ENCODE measurements around the gene PPIP5K2.
"Not testable (repeated sequence)": the region's sequence is repeated elsewhere in the genome, so short reads cannot be mapped to it uniquely, and the experiment has no call there.

Gene PPIP5K2

GRCh38 chr5:103119765-103120606 lies at the start of gene PPIP5K2, which contains the start of gene GIN1:
Gene PPIP5K2 (plus strand): TSS chr5:103120301. CDS start chr5:103129590, 9,289 bp downstream.
Gene GIN1 (minus strand): TSS chr5:103120138. CDS start chr5:103108707, 11,431 bp downstream.
- peak; percentile 84 for DNase-seq (ENCODE audit: extremely low spot score)
- ChIA-PET POLR2A (interaction anchor here (0.6 to 2.3 kb wide), 24 partner anchors 8 to 825 kb away, joined by 3 to 22 read pairs (median 4); partner anchors contain the start of genes MACIR and PAM), CTCF (interaction anchor here (0.6 kb wide), 2 partner anchors 7 to 9 kb away, joined by 3 read pairs; no protein-coding TSS in a partner anchor)
- TF ChIP-seq FOXA1 (IDR thresholded peaks at IDR 0.05) (no peak), L3MBTL2 (conservative IDR thresholded peaks at IDR 0.05) (peak; percentile 63; the same call in 1 of the 2 replicates), PKNOX1 (IDR thresholded peaks at IDR 0.05) (peak; percentile 94), CTBP1 (IDR thresholded peaks at IDR 0.05; ENCODE audit: borderline replicate concordance) (peak; percentile 89), ELF4 (IDR thresholded peaks at IDR 0.05) (peak; percentile 70), FOXM1 (IDR thresholded peaks at IDR 0.05; ENCODE audit: borderline replicate concordance) (peak; percentile 86), FOXK2 (IDR thresholded peaks at IDR 0.05) (no peak), ARNT (IDR thresholded peaks at IDR 0.05) (peak; percentile 76; the same call in 1 of the 2 replicates), NFRKB (IDR thresholded peaks at IDR 0.05) (peak; percentile 66)

GRCh38 chr5:103073500-103073899 lies 46.6 kb upstream of the PPIP5K2 start:
- POLR2A ChIA-PET; DNase-seq (ENCODE audit: extremely low spot score); CTCF ChIA-PET: not testable (repeated sequence)

GRCh38 chr5:103075442-103075841 lies 44.7 kb upstream of the PPIP5K2 start:
- no peak for TF ChIP-seq FOXK2 (IDR thresholded peaks at IDR 0.05)
- TF ChIP-seq ZNF384 (IDR thresholded peaks at IDR 0.05) = no peak
- no peak for TF ChIP-seq BHLHE40 (IDR thresholded peaks at IDR 0.05; ENCODE audit: borderline replicate concordance)
- TF ChIP-seq CTBP1 (IDR thresholded peaks at IDR 0.05; ENCODE audit: borderline replicate concordance) = no peak
- no peak for TF ChIP-seq FOXM1 (IDR thresholded peaks at IDR 0.05; ENCODE audit: borderline replicate concordance)
- no peak for TF ChIP-seq LEF1 (IDR thresholded peaks at IDR 0.05; ENCODE audit: borderline replicate concordance)
- no peak for TF ChIP-seq SUZ12 (IDR thresholded peaks at IDR 0.05)
- ChIA-PET CTCF (no interaction called here), POLR2A (no interaction called here)
- no peak for DNase-seq (ENCODE audit: extremely low spot score)

- CTCF ChIA-PET = no interaction called here
- TF ChIP-seq ARNT (IDR thresholded peaks at IDR 0.05) = no peak
- no peak for TF ChIP-seq SP1 (IDR thresholded peaks at IDR 0.05)
- no peak for TF ChIP-seq PKNOX1 (IDR thresholded peaks at IDR 0.05)
- no peak for TF ChIP-seq L3MBTL2 (conservative IDR thresholded peaks at IDR 0.05)
- TF ChIP-seq NFRKB (IDR thresholded peaks at IDR 0.05) = no peak
- no peak for TF ChIP-seq SUZ12 (IDR thresholded peaks at IDR 0.05)
- no peak for TF ChIP-seq TARDBP (IDR thresholded peaks at IDR 0.05)
- TF ChIP-seq ELF4 (IDR thresholded peaks at IDR 0.05) = no peak
- no peak for TF ChIP-seq FOXM1 (IDR thresholded peaks at IDR 0.05; ENCODE audit: borderline replicate concordance)
- TF ChIP-seq BHLHE40 (IDR thresholded peaks at IDR 0.05; ENCODE audit: borderline replicate concordance) = no peak
- no peak for TF ChIP-seq LEF1 (IDR thresholded peaks at IDR 0.05; ENCODE audit: borderline replicate concordance)
- TF ChIP-seq FOXK2 (IDR thresholded peaks at IDR 0.05) = no peak
- TF ChIP-seq CTBP1 (IDR thresholded peaks at IDR 0.05; ENCODE audit: borderline replicate concordance) = no peak
- TF ChIP-seq ZNF384 (IDR thresholded peaks at IDR 0.05) = no peak
- no peak for TF ChIP-seq FOXA1 (IDR thresholded peaks at IDR 0.05)
- POLR2A ChIA-PET = no interaction called here
- DNase-seq (ENCODE audit: extremely low spot score) = no peak
Measured at GRCh38 chr5:103079796-103080195, 40.3 kb upstream of the PPIP5K2 start.

- ChIA-PET POLR2A (no interaction called here), CTCF (no interaction called here)
- no peak for TF ChIP-seq SP1 (IDR thresholded peaks at IDR 0.05)
- TF ChIP-seq CTBP1 (IDR thresholded peaks at IDR 0.05; ENCODE audit: borderline replicate concordance) = no peak
- TF ChIP-seq L3MBTL2 (conservative IDR thresholded peaks at IDR 0.05) = no peak
- no peak for TF ChIP-seq FOXK2 (IDR thresholded peaks at IDR 0.05)
- TF ChIP-seq HDGF (IDR thresholded peaks at IDR 0.05; ENCODE audit: borderline replicate concordance) = no peak
- no peak for TF ChIP-seq PKNOX1 (IDR thresholded peaks at IDR 0.05)
- TF ChIP-seq ZNF384 (IDR thresholded peaks at IDR 0.05) = no peak
- no peak for TF ChIP-seq ELF4 (IDR thresholded peaks at IDR 0.05)
- TF ChIP-seq TARDBP (IDR thresholded peaks at IDR 0.05) = no peak
- TF ChIP-seq SUZ12 (IDR thresholded peaks at IDR 0.05) = no peak
- TF ChIP-seq FOXM1 (IDR thresholded peaks at IDR 0.05; ENCODE audit: borderline replicate concordance) = no peak
- TF ChIP-seq ARNT (IDR thresholded peaks at IDR 0.05) = no peak
- DNase-seq (ENCODE audit: extremely low spot score) = no peak
Measured at GRCh38 chr5:103086547-103086946, 33.6 kb upstream of the PPIP5K2 start.

- POLR2A ChIA-PET = no interaction called here
- DNase-seq (ENCODE audit: extremely low spot score) = no peak
- CTCF ChIA-PET = no interaction called here
- TF ChIP-seq ZNF384 (IDR thresholded peaks at IDR 0.05) (no peak), TARDBP (IDR thresholded peaks at IDR 0.05) (no peak), SUZ12 (IDR thresholded peaks at IDR 0.05) (no peak), FOXM1 (IDR thresholded peaks at IDR 0.05; ENCODE audit: borderline replicate concordance) (no peak), BHLHE40 (IDR thresholded peaks at IDR 0.05; ENCODE audit: borderline replicate concordance) (no peak), FOXA1 (IDR thresholded peaks at IDR 0.05) (no peak), HDGF (IDR thresholded peaks at IDR 0.05; ENCODE audit: borderline replicate concordance) (no peak), CTBP1 (IDR thresholded peaks at IDR 0.05; ENCODE audit: borderline replicate concordance) (no peak), L3MBTL2 (conservative IDR thresholded peaks at IDR 0.05) (no peak), ARNT (IDR thresholded peaks at IDR 0.05) (no peak), FOXK2 (IDR thresholded peaks at IDR 0.05) (no peak), ELF4 (IDR thresholded peaks at IDR 0.05) (no peak), SP1 (IDR thresholded peaks at IDR 0.05) (no peak), NFRKB (IDR thresholded peaks at IDR 0.05) (no peak)
Measured at GRCh38 chr5:103089272-103089671, 30.8 kb upstream of the PPIP5K2 start.

All from HEK293T (cell line).